ENCODE measurements around the gene ALG14.
"Not testable (repeated sequence)": the region's sequence is repeated elsewhere in the genome, so short reads cannot be mapped to it uniquely, and the experiment has no call there.

The ALG14 gene

GRCh38 chr1:95041491-95042165 lies 31.1 kb downstream of the ALG14 start:
- DNase-seq (ENCODE audit: low read depth) = no peak

GRCh38 chr1:95040032-95040525 lies 32.7 kb downstream of the ALG14 start:
- no peak for DNase-seq (ENCODE audit: low read depth)

- DNase-seq (ENCODE audit: low read depth) = no peak
Observed at GRCh38 chr1:95039360-95040031, 33.3 kb downstream of the ALG14 start.

GRCh38 chr1:95035536-95035935 lies 37.2 kb downstream of the ALG14 start:
- no peak for DNase-seq (ENCODE audit: low read depth)

DNA sequence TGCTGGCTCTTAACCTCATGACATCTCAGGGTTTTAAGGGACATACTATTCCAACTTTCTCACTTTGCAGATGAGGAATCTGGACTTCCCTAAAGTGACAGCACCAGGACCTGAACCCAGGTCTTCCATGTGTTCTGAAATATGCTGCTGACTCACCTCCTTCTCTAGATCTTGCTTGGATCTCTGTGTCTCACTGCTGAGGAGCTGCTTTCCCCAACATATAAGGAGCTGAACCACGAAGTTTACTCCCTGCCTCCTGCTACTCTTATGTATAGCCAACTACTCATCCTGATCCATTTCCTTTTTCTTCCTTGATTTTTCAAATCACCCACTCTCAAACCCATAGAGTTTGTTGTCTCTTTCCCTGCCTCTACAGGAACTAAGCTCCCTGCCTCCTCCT lies 38.2 kb downstream of the ALG14 start:
- DNase-seq (ENCODE audit: low read depth) = no peak

DNA sequence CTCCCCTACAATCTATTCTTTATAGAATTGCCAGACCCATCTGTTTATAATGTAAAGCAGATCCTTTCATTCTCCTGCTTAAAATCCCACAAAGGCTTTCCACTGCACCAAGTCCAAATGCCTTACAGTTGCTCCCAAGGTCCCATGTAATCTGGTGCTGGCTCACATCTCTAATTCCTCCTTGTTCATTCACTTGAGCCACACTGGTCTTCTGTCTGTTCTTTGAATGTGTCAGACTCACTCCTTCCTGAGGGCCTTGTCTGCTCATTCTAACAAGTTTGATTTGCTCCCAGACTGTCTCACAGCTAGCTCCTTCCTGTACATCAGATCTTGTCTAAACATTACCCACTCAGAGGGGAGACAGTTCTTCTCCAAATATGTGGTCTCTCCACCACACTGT lies 38.9 kb downstream of the ALG14 start:
- no peak for DNase-seq (ENCODE audit: low read depth)

DNA sequence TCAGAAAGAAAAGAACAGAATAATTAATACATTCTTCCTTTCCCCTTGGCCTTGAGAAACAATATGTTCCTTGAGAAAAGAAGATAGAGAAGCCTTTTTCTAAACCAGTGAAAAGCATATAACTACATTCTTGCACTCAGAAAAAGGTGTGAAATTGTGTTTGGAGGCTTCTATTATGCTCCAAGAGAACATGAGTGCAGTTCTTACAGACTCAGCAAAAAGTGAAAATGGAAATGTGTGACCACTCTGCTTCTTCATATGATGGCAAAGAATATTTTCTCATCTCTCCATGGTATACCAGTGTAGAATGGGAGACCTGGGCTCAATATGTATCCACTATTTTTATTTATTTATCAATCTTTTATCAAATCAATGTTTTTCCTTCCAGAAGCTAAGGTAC lies 43.2 kb downstream of the ALG14 start:
- no peak for DNase-seq (ENCODE audit: low read depth)

DNA sequence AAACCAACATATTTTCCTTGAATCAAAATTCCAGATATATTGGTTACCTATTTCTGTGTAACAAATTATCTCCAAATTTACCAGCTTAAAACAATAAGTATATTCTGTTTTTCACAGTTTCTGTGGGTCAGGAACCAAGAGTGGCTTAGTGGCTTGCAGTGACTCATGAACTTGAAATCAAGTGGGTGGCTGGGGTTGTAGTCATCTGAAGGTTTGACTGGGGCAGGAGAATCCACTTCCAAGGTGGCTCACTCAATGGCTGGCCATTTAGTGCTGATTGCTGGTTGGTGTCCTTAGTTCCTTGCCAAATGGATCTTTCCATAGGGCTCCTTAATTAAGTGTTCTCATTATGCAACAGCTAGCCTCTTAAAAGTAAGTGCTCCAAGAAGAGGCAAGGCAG lies 43.8 kb downstream of the ALG14 start:
- no peak for DNase-seq (ENCODE audit: low read depth)

- no peak for DNase-seq (ENCODE audit: low read depth)
Observed at GRCh38 chr1:95027046-95027445, 45.7 kb downstream of the ALG14 start.

GRCh38 chr1:95023399-95024043 lies 49.2 kb downstream of the ALG14 start:
- no peak for DNase-seq (ENCODE audit: low read depth)

DNA sequence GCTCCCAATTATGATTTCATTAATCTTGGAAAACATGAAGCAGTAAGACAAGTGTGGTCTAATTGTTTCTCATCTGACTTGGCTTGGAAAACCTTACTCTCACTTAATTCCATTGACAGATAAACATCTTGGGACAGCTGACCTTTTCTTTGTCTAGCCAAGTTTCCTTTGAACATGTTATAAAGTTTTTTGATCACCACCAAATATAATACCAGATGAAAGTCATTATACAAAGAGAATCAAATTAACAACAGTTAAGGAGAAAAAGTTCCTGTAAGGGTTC lies 50.2 kb downstream of the ALG14 start:
- no peak for DNase-seq (ENCODE audit: low read depth)

DNA sequence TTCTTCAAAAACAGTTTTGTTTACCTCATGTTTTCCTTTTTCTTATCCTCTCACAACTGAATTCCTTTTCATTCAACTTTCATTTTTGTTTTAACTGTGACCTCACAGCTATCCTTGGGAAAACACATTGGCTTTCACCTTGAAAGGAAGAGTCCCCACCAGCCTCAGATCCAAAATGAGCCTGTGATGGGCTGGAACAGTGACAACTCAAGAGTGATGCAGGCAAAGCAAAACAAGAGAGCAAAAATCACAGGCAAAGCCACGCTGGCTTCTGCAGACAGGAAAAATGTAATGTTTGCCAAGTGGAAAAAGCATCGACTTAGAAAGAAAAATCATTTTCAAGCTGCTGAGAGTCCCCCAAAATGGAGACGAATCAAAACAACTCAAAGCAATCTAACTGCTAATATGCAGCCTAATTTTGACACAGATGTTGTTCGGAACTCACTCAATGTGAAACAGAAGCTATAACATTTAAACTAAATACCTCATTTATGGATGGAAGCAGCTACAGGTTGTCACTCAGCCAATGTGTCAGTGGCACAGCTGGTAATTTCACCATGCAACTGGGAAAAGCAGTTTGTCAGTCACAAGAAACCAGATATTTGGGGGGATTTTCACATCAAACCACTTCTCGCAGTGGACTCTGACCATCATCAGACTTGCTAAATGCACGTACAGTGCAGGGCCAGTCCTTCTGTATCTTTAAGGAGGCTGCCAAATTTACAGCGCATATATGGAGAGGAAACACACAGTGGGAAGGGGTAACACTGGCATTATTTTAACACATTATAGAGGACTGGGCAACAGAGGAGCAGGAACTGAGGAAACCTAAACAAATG lies 50.7 kb downstream of the ALG14 start:
- no peak for DNase-seq (ENCODE audit: low read depth)

DNA sequence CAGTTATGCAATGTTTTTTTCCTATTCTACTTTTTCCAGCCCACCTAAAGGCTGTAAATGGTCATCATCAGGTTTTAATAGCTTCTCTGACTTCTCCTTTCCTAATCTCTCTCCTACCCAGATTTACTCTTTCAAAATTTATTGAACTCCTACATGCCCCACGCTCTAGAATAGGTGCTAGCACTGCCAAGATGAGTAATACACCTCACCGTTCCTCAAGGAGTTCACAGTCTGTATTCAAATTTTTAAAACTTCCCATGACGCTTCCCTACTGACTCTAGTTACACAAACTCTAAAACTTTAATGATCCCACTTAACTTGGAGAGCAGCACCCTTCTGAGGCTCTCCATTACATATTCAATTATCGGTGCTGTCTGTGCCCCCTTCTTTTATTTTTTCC lies 51.6 kb downstream of the ALG14 start:
- no peak for DNase-seq (ENCODE audit: low read depth)

DNA sequence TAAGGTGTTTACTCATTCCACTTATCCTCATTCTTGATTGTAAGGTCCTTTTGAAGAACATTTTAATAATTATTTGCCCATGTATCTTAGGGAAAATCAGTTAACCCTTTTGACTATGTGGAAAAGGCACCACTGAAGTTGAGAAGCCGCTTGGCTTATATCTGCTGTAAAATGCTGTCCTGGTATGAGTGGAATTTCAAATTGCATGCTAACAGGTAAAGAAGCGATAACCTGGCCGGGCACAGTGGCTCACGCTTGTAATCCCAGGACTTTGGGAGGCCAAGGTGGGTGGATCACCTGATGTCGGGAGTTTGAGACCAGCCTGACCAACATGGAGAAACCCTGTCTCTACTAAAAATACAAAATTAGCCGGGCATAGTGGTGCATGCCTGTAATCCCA lies 53.3 kb downstream of the ALG14 start:
- not testable (repeated sequence) for DNase-seq (ENCODE audit: low read depth)

DNA sequence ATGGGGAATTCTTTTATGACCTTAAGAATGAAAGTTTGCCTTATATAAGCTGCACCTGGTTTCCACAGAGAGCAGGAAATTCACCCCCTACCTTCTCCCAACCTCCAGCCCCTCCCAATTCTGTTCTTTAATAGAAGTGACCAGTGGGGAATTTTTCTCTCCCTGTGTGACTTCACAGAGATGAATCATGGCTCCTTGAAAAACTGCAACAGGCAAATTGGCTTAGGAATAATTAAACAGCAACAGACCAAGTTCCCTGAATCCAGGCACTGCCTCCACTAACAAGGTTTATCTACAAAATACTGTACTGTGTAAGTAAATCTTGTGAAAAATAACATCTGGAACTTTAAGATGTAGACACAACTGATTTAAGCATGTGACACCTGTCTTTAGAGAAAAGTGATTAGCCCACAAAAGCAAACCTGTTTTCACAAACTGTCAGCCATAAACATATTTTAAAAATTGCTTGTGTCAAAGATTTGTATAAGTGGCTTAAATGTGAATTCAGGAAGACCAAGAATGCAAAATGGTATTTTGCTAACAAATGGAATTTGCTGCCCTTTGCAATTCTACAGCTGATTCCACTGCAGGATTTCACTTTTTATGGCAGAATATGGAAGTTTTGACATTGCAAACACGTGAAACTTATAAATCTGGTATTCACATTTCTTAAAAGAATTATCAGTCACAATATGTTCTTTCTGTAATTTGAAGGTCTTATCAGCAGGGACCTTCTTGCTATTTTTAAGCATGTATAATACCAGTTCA lies 54.0 kb downstream of the ALG14 start:
- no peak for DNase-seq (ENCODE audit: low read depth)

- DNase-seq (ENCODE audit: low read depth) = no peak
Observed at GRCh38 chr1:95017775-95018174, 55.0 kb downstream of the ALG14 start.

DNA sequence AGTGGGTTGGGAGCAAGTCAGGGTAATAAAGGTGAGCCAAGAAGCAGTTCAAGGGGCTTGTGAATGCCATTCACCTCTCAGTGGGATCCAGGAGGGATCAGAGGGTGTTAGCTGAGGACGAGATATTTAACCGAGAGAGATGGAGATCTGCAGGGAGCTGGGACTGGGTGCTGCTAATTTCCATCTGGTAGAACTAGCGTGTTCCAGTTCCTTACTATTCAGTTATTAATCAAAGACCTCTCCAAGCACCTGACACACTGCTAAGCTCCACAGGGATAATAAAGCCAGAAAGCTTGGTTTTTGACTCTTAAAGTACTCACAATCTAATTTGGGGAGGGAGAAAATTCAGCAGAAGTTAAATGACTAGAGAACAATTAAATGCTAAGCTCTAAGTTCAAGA lies 57.7 kb downstream of the ALG14 start:
- DNase-seq (ENCODE audit: low read depth) = no peak

DNA sequence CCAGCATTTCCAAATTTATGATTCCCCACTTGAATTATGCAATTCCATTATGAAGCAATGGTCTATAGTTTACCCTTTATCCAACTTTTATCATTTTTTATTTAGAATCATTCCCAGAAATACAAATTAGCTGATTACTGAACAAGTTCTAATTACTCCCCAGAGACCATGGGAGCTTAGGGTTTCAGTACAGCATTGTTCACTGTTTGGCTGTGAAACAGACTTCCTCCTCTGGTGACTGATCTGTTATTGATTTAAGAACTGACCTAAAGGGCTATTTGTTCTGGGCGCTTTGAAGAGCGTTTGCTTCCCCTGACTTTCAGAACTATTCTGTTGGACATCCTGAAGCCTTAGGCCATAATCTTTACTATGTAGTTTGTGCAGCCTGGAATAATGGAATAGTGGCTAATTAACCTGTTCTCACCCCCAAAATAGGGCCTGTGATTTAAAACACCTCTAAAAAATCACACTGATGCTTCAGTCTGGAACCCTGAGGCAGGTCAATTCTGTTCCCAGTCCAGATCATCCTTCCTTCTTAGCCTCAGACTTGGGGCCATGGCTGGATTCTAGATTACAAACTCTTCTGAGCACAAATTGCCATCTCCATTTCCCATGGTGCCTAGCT lies 58.7 kb downstream of the ALG14 start:
- DNase-seq (ENCODE audit: low read depth) = no peak

DNA sequence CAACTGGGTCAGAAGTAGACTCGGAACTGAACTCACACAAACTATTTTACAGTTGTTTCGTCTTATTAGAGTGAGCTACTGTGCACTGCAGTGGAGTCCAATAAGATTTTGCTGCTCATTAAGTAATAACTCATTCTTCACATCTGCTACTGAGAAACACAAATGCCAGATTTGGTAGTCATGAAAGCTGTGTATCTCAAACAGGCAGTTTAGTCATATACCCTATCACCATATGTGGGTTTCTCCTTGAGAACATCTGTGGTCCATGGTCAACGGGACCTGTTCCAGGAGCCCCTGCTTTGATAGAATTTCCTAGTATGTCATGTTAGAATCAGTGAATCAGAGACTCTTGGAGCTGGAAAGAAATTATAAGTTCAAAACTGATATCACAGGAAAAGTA lies 60.4 kb downstream of the ALG14 start:
- no peak for DNase-seq (ENCODE audit: low read depth)

DNA sequence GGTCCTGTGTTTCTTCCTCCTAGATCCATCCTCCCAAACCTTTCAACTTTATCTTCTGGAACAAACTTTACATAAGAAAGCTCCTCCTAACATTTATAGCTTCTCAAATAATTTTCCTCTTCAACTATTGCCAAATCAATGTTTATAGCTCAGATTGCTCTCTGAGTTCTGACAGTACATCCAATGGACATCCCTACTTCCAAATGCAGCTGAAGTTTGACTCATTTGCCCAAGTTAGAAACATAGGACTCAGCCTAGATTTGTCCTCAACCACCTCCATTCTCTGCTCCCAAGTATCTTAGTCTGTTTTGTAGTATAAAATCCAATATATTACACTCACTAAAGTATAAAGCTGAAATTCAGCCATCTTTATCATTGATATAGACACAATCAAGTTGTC lies 62.6 kb downstream of the ALG14 start:
- no peak for DNase-seq (ENCODE audit: low read depth)

GRCh38 chr1:95007687-95008086 lies 65.1 kb downstream of the ALG14 start:
- DNase-seq (ENCODE audit: low read depth) = no peak
